CD14-positive monocyte (primary cell): ENCODE data around the gene CHD6. TPM values are rescaled to one million over a fixed set of nuclear protein-coding genes. Genes with fewer than 3 reads are reported as not detected.

ENCODE experiments used
- DNase-seq, 3 donors: peaks; one replicate each; pipeline ENCODE4 v3.0.0-alpha.2; 2011 to 2022
- H2AFZ ChIP-seq: 2 replicates; pipeline ENCODE4 v1.6.0; 2012; ENCODE audit warnings: mild to moderate bottlenecking, low read depth, low read length, inconsistent platforms; ENCODE audit not compliant: insufficient read depth, poor library complexity, severe bottlenecking
- H3K27ac ChIP-seq, 2 donors: 1 replicate in 1 of 2; 2 replicates in 1 of 2; pipeline ENCODE4 v1.5.1; 2012 to 2013; ENCODE audit warnings: low read length in 2 of 2, control low read depth in 1 of 2, inconsistent platforms in 1 of 2, low read depth in 1 of 2, mild to moderate bottlenecking in 1 of 2
- H3K27me3 ChIP-seq, 2 donors: one replicate each; pipeline versions ENCODE4 v1.6.0 to v1.6.1; 2011 to 2013; ENCODE audit warnings: low read length in 2 of 2; ENCODE audit not compliant: control insufficient read depth in 2 of 2, insufficient read depth in 2 of 2
- H3K36me3 ChIP-seq, 2 donors: replicated peaks in 1 of 2; 1 replicate in 1 of 2; 2 replicates in 1 of 2; pipeline versions ENCODE4 v1.5.1 to v1.6.1; 2012 to 2013; ENCODE audit warnings: low read length in 2 of 2, control low read depth in 1 of 2, inconsistent platforms in 1 of 2, mild to moderate bottlenecking in 1 of 2; ENCODE audit not compliant: insufficient read depth in 2 of 2, control insufficient read depth in 1 of 2
- H3K4me1 ChIP-seq, 2 donors: 1 replicate in 1 of 2; 2 replicates in 1 of 2; pipeline versions ENCODE4 v1.5.1 to v1.6.1; 2012 to 2013; ENCODE audit warnings: low read length in 2 of 2, control low read depth in 1 of 2, inconsistent platforms in 1 of 2, mild to moderate bottlenecking in 1 of 2, moderate library complexity in 1 of 2; ENCODE audit not compliant: insufficient read depth in 2 of 2, control insufficient read depth in 1 of 2
- H3K4me2 ChIP-seq: replicated peaks from 2 replicates; pipeline ENCODE3; 2012; ENCODE audit warnings: low read length, moderate library complexity, mild to moderate bottlenecking; ENCODE audit not compliant: poor library complexity, severe bottlenecking; ENCODE audit errors: extremely low read depth
- H3K4me3 ChIP-seq, 3 experiments: fragments of 200-600 bp in 1 of 3; sonication (generic) in 1 of 3; replicated peaks in 1 of 3; 1 replicate in 2 of 3; 2 replicates in 1 of 3; pipeline ENCODE4 v1.5.1; 2011 to 2013; ENCODE audit warnings: low read length in 3 of 3, mild to moderate bottlenecking in 3 of 3, control low read depth in 2 of 3, low read depth in 2 of 3, inconsistent platforms in 1 of 3, moderate library complexity in 1 of 3
- H3K79me2 ChIP-seq: 2 replicates; pipeline ENCODE4 v1.6.0; 2012; ENCODE audit warnings: mild to moderate bottlenecking, control low read depth, inconsistent platforms, low read length, moderate library complexity; ENCODE audit not compliant: insufficient read depth
- H3K9ac ChIP-seq: 2 replicates; pipeline ENCODE4 v1.6.0; 2017; ENCODE audit warnings: low read length, mild to moderate bottlenecking; ENCODE audit not compliant: insufficient read depth, poor library complexity, severe bottlenecking
- H3K9me3 ChIP-seq, 2 donors: replicated peaks in 1 of 2; 1 replicate in 1 of 2; 2 replicates in 1 of 2; pipeline versions ENCODE4 v1.5.1 to v1.6.1; 2012 to 2013; ENCODE audit warnings: low read length in 2 of 2, control low read depth in 1 of 2; ENCODE audit not compliant: control insufficient read depth in 1 of 2, insufficient read depth in 1 of 2
- H4K20me1 ChIP-seq: 2 replicates; pipeline ENCODE4 v1.6.0; 2012; ENCODE audit warnings: mild to moderate bottlenecking, low read length, control low read depth, moderate library complexity; ENCODE audit not compliant: insufficient read depth
- H3K27ac Mint-ChIP-seq, 7 donors: one replicate each; pipeline ENCODE4 v1.8.0; 2020; ENCODE audit warnings: mild to moderate bottlenecking in 7 of 7, mixed read lengths in 7 of 7, moderate library complexity in 6 of 7, inconsistent platforms in 2 of 7
- H3K27me3 Mint-ChIP-seq, 3 donors: one replicate each; pipeline ENCODE4 v1.8.0; 2021 to 2022; ENCODE audit warnings: low read depth in 3 of 3, mild to moderate bottlenecking in 3 of 3, mixed read lengths in 3 of 3, moderate library complexity in 3 of 3, inconsistent platforms in 1 of 3
- H3K36me3 Mint-ChIP-seq, 2 donors: one replicate each; pipeline ENCODE4 v1.8.0; 2020; ENCODE audit warnings: mixed read lengths in 2 of 2, inconsistent platforms in 1 of 2, mild to moderate bottlenecking in 1 of 2
- H3K4me1 Mint-ChIP-seq: one replicate; pipeline ENCODE4 v1.8.0; 2020; ENCODE audit warnings: mild to moderate bottlenecking, mixed read lengths
- H3K4me3 Mint-ChIP-seq, 2 donors: one replicate each; pipeline ENCODE4 v1.8.0; 2020; ENCODE audit warnings: mild to moderate bottlenecking in 2 of 2, mixed read lengths in 2 of 2, moderate library complexity in 1 of 2
- H3K9me3 Mint-ChIP-seq, 7 donors: one replicate each; pipeline ENCODE4 v1.8.0; 2020 to 2022; ENCODE audit warnings: mixed read lengths in 7 of 7, mild to moderate bottlenecking in 6 of 7, moderate library complexity in 6 of 7, inconsistent platforms in 2 of 7
- WGBS: methylation state at CpG from one replicate; pipeline ENCODE4 v1.1.5; 2013; ENCODE audit warnings: missing lambda C conversion rate; ENCODE audit not compliant: insufficient coverage; 5-methylcytosine and 5-hydroxymethylcytosine counted together
- intact Hi-C, 2 donors: fragments of 100-400 bp; cut with micrococcal nuclease; formaldehyde crosslinking; loops; one replicate each; pipeline versions ENCODE4 v1.15.0 to v1.15.1; 2023
- polyA plus RNA-seq, 3 donors: library from polyadenylated mRNA; depleted of rRNA in 1 of 3; unstranded in 2 of 3; stranded (reverse) in 1 of 3; fragments of 300-500 nt in 2 of 3; fragments of >200 nt in 1 of 3; fragmentation: Illumina TruSeq in 2 of 3; gene quantifications; 1 replicate in 2 of 3; 2 replicates in 1 of 3; pipeline ENCODE4 v1.2.3, GENCODE V29; 2012 to 2021
- TF ChIP-seq, protein P1 (sequence below): fragments of 200-600 bp; IDR thresholded peaks from one replicate; pipeline ENCODE4 v1.8.0; 2022; ENCODE audit warnings: antibody characterized with exemption, mild to moderate bottlenecking

The CHD6 gene
- polyA plus RNA-seq, 3 donors, result 12.9 to 19.6 (median 13.0) TPM

GRCh38 chr20:41655962-41656618 is 37.9 kb upstream of the CHD6 start:
- H4K20me1 ChIP-seq, result no peaks in the 10 kb centered on the region
- H3K36me3 Mint-ChIP-seq, result no peaks in the 10 kb centered on the region
- no peaks in the 10 kb centered on the region for H3K9me3 ChIP-seq
- H2AFZ ChIP-seq, result no peak overlapping the region
- H3K4me1 ChIP-seq, result peaks cover 5 to 6% of the 10 kb centered on the region in 2 donors
- intact Hi-C loops, result no loop called here
- peaks cover 0 to 4% (median 0%) of the 10 kb centered on the region in 7 donors for H3K9me3 Mint-ChIP-seq
- H3K4me2 ChIP-seq, result no peak overlapping the region
- H3K27ac Mint-ChIP-seq, result no peak overlapping the region
- TF ChIP-seq, protein P1, sequence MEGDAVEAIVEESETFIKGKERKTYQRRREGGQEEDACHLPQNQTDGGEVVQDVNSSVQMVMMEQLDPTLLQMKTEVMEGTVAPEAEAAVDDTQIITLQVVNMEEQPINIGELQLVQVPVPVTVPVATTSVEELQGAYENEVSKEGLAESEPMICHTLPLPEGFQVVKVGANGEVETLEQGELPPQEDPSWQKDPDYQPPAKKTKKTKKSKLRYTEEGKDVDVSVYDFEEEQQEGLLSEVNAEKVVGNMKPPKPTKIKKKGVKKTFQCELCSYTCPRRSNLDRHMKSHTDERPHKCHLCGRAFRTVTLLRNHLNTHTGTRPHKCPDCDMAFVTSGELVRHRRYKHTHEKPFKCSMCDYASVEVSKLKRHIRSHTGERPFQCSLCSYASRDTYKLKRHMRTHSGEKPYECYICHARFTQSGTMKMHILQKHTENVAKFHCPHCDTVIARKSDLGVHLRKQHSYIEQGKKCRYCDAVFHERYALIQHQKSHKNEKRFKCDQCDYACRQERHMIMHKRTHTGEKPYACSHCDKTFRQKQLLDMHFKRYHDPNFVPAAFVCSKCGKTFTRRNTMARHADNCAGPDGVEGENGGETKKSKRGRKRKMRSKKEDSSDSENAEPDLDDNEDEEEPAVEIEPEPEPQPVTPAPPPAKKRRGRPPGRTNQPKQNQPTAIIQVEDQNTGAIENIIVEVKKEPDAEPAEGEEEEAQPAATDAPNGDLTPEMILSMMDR, result no peak
- no peak overlapping the region for H3K4me3 ChIP-seq
- H3K4me3 Mint-ChIP-seq, result no peak overlapping the region
- no CpG with 5 or more reads among the region's 3 CpGs for WGBS
- no peak overlapping the region for H3K27ac ChIP-seq
- no peaks in the 10 kb centered on the region for H3K79me2 ChIP-seq
- peaks cover 7% of the 10 kb centered on the region for H3K4me1 Mint-ChIP-seq
- H3K36me3 ChIP-seq, result no peaks in the 10 kb centered on the region
- peaks cover 4 to 8% (median 8%) of the 10 kb centered on the region in 3 donors for H3K27me3 Mint-ChIP-seq
- no peak for DNase-seq
- no peak overlapping the region for H3K9ac ChIP-seq
- peaks cover 0 to 3% of the 10 kb centered on the region in 2 donors for H3K27me3 ChIP-seq

DNA sequence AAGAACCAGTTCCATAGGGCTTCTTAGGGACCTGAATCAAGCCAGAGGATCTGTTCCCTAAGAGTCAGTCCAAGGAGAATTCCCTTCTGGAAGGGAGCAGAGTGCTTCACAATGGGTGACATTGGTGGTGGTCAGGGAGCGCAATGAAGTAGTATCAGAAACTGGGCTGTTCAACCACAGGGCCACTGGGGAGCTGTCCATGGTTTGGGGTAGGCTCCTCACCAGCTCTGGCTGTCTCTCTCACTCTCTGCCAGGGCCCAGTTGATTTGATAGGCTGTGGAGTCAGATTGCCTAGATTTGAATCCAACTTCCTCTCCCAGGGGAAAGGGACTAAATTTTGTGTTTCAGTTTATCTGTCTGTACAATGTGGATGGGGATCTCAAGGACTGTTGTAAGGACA is 36.7 kb upstream of the CHD6 start:
- Histone ChIP-seq H3K9ac (no peak overlapping the region), H3K27ac (no peak overlapping the region), H3K36me3 (no peaks in the 10 kb centered on the region), H2AFZ (no peak overlapping the region), H3K9me3 (no peaks in the 10 kb centered on the region), H3K4me1 (peaks cover 5 to 6% of the 10 kb centered on the region in 2 donors), H3K27me3 (peaks cover 3% of the 10 kb centered on the region in 2 donors), H3K4me2 (no peak overlapping the region), H3K79me2 (no peaks in the 10 kb centered on the region), H4K20me1 (no peaks in the 10 kb centered on the region), H3K4me3 (no peak overlapping the region)
- no peak for DNase-seq
- no CpG with 5 or more reads among the region's 1 CpG for WGBS
- TF ChIP-seq, protein P1, result no peak
- H3K27ac Mint-ChIP-seq, result no peak overlapping the region
- H3K36me3 Mint-ChIP-seq, result no peaks in the 10 kb centered on the region
- peaks cover 8 to 10% (median 8%) of the 10 kb centered on the region in 3 donors for H3K27me3 Mint-ChIP-seq
- H3K4me3 Mint-ChIP-seq, result no peak overlapping the region
- peaks cover 7% of the 10 kb centered on the region for H3K4me1 Mint-ChIP-seq
- intact Hi-C loops, result no loop called here
- peaks cover 0 to 4% (median 0%) of the 10 kb centered on the region in 7 donors for H3K9me3 Mint-ChIP-seq
